HG02642 (cell line): ENCODE data around the gene KCNQ5.
"Not testable (repeated sequence)": the region's sequence is repeated elsewhere in the genome, so short reads cannot be mapped to it uniquely, and the experiment has no call there.

Experiments
- ATAC-seq: cut with Tn5 transposase; IDR thresholded peaks from one replicate; pipeline ENCODE4 v1.9.1; 2021; ENCODE audit warnings: mild to moderate bottlenecking; ENCODE audit not compliant: unreplicated experiment, poor library complexity

The KCNQ5 gene

GRCh38 chr6:72975352-72975752 lies 353.5 kb downstream of the KCNQ5 start:
- ATAC-seq = peak; percentile 47

- ATAC-seq = no peak
Measured at GRCh38 chr6:72976484-72976883, 354.6 kb downstream of the KCNQ5 start.

GRCh38 chr6:72977114-72977513 lies 355.2 kb downstream of the KCNQ5 start:
- ATAC-seq = peak; percentile 82

GRCh38 chr6:72978808-72979207 lies 356.9 kb downstream of the KCNQ5 start:
- not testable (repeated sequence) for ATAC-seq

GRCh38 chr6:72984189-72984831 lies 362.4 kb downstream of the KCNQ5 start:
- ATAC-seq = not testable (repeated sequence)

- no peak for ATAC-seq
Measured at GRCh38 chr6:72984981-72985665, 363.3 kb downstream of the KCNQ5 start.

GRCh38 chr6:72987301-72987700 lies 365.4 kb downstream of the KCNQ5 start:
- ATAC-seq = no peak

GRCh38 chr6:72999995-73000394 lies 378.1 kb downstream of the KCNQ5 start:
- ATAC-seq = no peak

GRCh38 chr6:73000460-73000859 lies 378.6 kb downstream of the KCNQ5 start:
- ATAC-seq = no peak

- ATAC-seq = no peak
Measured at GRCh38 chr6:73002588-73002987, 380.7 kb downstream of the KCNQ5 start.

- ATAC-seq = no peak
Measured at GRCh38 chr6:73003302-73003701, 381.4 kb downstream of the KCNQ5 start.

- ATAC-seq = no peak
Measured at GRCh38 chr6:73004231-73004630, 382.4 kb downstream of the KCNQ5 start.

- no peak for ATAC-seq
Measured at GRCh38 chr6:73004861-73005260, 383.0 kb downstream of the KCNQ5 start.

GRCh38 chr6:73006146-73006545 lies 384.3 kb downstream of the KCNQ5 start:
- no peak for ATAC-seq

- no peak for ATAC-seq
Measured at GRCh38 chr6:73011945-73012344, 390.1 kb downstream of the KCNQ5 start.

- ATAC-seq = no peak
Measured at GRCh38 chr6:73017476-73017875, 395.6 kb downstream of the KCNQ5 start.

- ATAC-seq = no peak
Measured at GRCh38 chr6:73024598-73024997, 402.7 kb downstream of the KCNQ5 start.

GRCh38 chr6:73027691-73028090 lies 405.8 kb downstream of the KCNQ5 start:
- ATAC-seq = no peak

GRCh38 chr6:73028124-73028766 lies 406.4 kb downstream of the KCNQ5 start:
- ATAC-seq = no peak

- no peak for ATAC-seq
Measured at GRCh38 chr6:73028893-73029450, 407.1 kb downstream of the KCNQ5 start.

- ATAC-seq = no peak
Measured at GRCh38 chr6:73030257-73030656, 408.4 kb downstream of the KCNQ5 start.
